Upper lobe of left lung (tissue), 4 donors: ENCODE measurements around the gene PATL2.

Source experiments
- POLR2AphosphoS5 ChIP-seq, 2 donors: sonication (generic); formaldehyde crosslinking; IDR thresholded peaks; one replicate each; pipeline ENCODE4 v1.5.1; 2017; ENCODE audit warnings: antibody characterized with exemption in 2 of 2
- TF ChIP-seq, protein P1 (sequence below), 6 experiments: fragments of 450-650 bp in 4 of 6; fragments of 200-600 bp in 2 of 6; sonication (generic) in 2 of 6; IDR thresholded peaks; one replicate each; pipeline ENCODE4 v1.5.1; 2016 to 2019; ENCODE audit warnings: antibody characterized with exemption in 6 of 6

DNA sequence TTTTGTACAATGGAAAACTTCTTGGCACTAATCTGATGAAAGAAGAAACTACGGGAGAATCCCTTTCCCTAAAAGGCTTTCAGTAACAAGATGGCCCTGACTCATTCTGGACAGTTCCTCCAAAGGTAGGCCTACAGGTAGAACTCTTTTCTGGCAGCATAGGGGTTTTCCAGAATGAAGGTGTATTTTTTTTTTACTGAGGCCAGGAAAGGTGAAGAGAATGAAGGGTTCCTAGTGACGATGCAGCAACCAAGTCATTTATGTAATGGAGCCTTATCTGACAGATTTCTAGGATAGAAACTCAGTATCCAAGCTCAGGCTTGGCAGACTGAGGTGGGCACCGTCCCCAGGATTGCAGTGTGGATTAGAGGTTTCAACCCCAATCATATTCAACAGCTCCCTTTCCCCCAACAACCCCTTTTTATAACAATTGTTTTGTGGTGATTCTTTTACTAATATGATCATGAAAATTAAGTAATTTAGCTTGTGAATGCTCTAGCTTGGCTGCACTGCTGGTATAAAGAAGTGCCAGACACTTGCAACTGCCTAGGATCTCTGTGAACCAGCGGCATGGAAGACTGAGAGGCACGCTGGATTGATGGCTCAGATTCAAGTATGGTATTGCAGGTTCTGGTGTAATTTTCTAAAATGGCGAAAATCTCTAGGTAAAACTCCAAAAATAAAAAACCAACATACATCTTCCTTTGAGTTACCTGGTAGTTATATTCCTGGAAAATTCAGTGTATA, 16.5 kb upstream of the PATL2 start:
- TF ChIP-seq, protein P1, sequence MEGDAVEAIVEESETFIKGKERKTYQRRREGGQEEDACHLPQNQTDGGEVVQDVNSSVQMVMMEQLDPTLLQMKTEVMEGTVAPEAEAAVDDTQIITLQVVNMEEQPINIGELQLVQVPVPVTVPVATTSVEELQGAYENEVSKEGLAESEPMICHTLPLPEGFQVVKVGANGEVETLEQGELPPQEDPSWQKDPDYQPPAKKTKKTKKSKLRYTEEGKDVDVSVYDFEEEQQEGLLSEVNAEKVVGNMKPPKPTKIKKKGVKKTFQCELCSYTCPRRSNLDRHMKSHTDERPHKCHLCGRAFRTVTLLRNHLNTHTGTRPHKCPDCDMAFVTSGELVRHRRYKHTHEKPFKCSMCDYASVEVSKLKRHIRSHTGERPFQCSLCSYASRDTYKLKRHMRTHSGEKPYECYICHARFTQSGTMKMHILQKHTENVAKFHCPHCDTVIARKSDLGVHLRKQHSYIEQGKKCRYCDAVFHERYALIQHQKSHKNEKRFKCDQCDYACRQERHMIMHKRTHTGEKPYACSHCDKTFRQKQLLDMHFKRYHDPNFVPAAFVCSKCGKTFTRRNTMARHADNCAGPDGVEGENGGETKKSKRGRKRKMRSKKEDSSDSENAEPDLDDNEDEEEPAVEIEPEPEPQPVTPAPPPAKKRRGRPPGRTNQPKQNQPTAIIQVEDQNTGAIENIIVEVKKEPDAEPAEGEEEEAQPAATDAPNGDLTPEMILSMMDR (IDR thresholded peaks at IDR 0.05) = no peak
- no peak for TF ChIP-seq POLR2AphosphoS5 (IDR thresholded peaks at IDR 0.05)
